Neutrophil (primary cell): ENCODE measurements around the gene UFD1.

Experiments used
- H3K27ac ChIP-seq: fragments of 200-600 bp; sonication (generic); 2 replicates; pipeline ENCODE4 v1.5.1; 2016; ENCODE audit warnings: mild to moderate bottlenecking, moderate library complexity
- H3K27me3 ChIP-seq: fragments of 200-600 bp; sonication (generic); 2 replicates; pipeline ENCODE4 v1.6.0; 2016; ENCODE audit warnings: mild to moderate bottlenecking
- H3K36me3 ChIP-seq: fragments of 200-600 bp; sonication (generic); 2 replicates; pipeline ENCODE4 v1.5.1; 2017
- H3K4me1 ChIP-seq, 2 experiments: fragments of 200-600 bp in 1 of 2; sonication (generic) in 1 of 2; 1 replicate in 1 of 2; 2 replicates in 1 of 2; pipeline versions ENCODE4 v1.5.1 to v1.6.1; 2013 to 2016; ENCODE audit warnings: low read depth in 1 of 2, low read length in 1 of 2, mild to moderate bottlenecking in 1 of 2, moderate library complexity in 1 of 2; ENCODE audit not compliant: control insufficient read depth in 1 of 2, insufficient read depth in 1 of 2
- H3K4me3 ChIP-seq, 2 experiments: fragments of 200-600 bp in 1 of 2; sonication (generic) in 1 of 2; 1 replicate in 1 of 2; 2 replicates in 1 of 2; pipeline ENCODE4 v1.5.1; 2013 to 2016; ENCODE audit warnings: low read depth in 1 of 2, low read length in 1 of 2, mild to moderate bottlenecking in 1 of 2, moderate library complexity in 1 of 2
- H3K9me3 ChIP-seq: fragments of 200-600 bp; sonication (generic); 2 replicates; pipeline ENCODE4 v1.5.1; 2016
- CTCF ChIP-seq: fragments of 200-600 bp; sonication (generic); IDR thresholded peaks from 2 replicates; pipeline ENCODE4 v1.5.1; 2016; ENCODE audit warnings: antibody characterized with exemption

The UFD1 gene

GRCh38 chr22:19507534-19507861 lies 28.5 kb upstream of the UFD1 start:
- Histone ChIP-seq H3K27me3 (no peaks in the 10 kb centered on the region), H3K36me3 (peaks cover 48% of the 10 kb centered on the region), H3K4me3 (no peak overlapping the region), H3K4me1 (no peaks in the 10 kb centered on the region), H3K27ac (no peak overlapping the region), H3K9me3 (no peaks in the 10 kb centered on the region)
- no peak for TF ChIP-seq CTCF

GRCh38 chr22:19506212-19506611 lies 27.2 kb upstream of the UFD1 start:
- no peak overlapping the region for H3K4me3 ChIP-seq
- no peaks in the 10 kb centered on the region for H3K4me1 ChIP-seq
- H3K9me3 ChIP-seq = no peaks in the 10 kb centered on the region
- H3K27ac ChIP-seq = no peak overlapping the region
- H3K27me3 ChIP-seq = no peaks in the 10 kb centered on the region
- peaks cover 43% of the 10 kb centered on the region for H3K36me3 ChIP-seq
- TF ChIP-seq CTCF = no peak

- no peaks in the 10 kb centered on the region for H3K9me3 ChIP-seq
- TF ChIP-seq CTCF = no peak
- no peak overlapping the region for H3K27ac ChIP-seq
- no peak overlapping the region for H3K4me3 ChIP-seq
- H3K4me1 ChIP-seq = no peaks in the 10 kb centered on the region
- H3K27me3 ChIP-seq = no peaks in the 10 kb centered on the region
- peaks cover 46% of the 10 kb centered on the region for H3K36me3 ChIP-seq
These were observed 26.7 kb upstream of the UFD1 start for GRCh38 chr22:19505735-19506126.

GRCh38 chr22:19504900-19505734 lies 26.1 kb upstream of the UFD1 start:
- no peaks in the 10 kb centered on the region for H3K27me3 ChIP-seq
- H3K27ac ChIP-seq = no peak overlapping the region
- H3K4me1 ChIP-seq = no peaks in the 10 kb centered on the region
- no peak for TF ChIP-seq CTCF
- H3K4me3 ChIP-seq = no peak overlapping the region
- H3K36me3 ChIP-seq = peaks cover 51% of the 10 kb centered on the region
- no peaks in the 10 kb centered on the region for H3K9me3 ChIP-seq

GRCh38 chr22:19503869-19504268 lies 24.9 kb upstream of the UFD1 start:
- H3K4me3 ChIP-seq = no peak overlapping the region
- H3K36me3 ChIP-seq = peaks cover 58% of the 10 kb centered on the region
- H3K4me1 ChIP-seq = no peaks in the 10 kb centered on the region
- no peak overlapping the region for H3K27ac ChIP-seq
- H3K27me3 ChIP-seq = no peaks in the 10 kb centered on the region
- no peak for TF ChIP-seq CTCF
- no peaks in the 10 kb centered on the region for H3K9me3 ChIP-seq
